SK-N-SH (cell line): ENCODE results near the gene MB21D2. TPM values are rescaled to one million over a fixed set of nuclear protein-coding genes. Genes with fewer than 3 reads are reported as not detected.

Source experiments
- CTCF ChIA-PET: fragments of 300-600, 350-600 bp; formaldehyde crosslinking; extraction: SDS; loops from one replicate; lab custom pipeline; 2021; lab: Yijun Ruan, JAX
- POLR2A ChIA-PET: fragments of 350-600 bp; sonication (Branson Sonifier 250); formaldehyde crosslinking; extraction: SDS; loops from one replicate; lab custom pipeline; 2020; ENCODE audit warnings: antibody characterized with exemption, inconsistent platforms; lab: Yijun Ruan, JAX
- DNase-seq: peaks from one replicate; pipeline ENCODE4 v3.0.0; 2012
- H2AFZ ChIP-seq: fragments of 200-600 bp; sonication (generic); 2 replicates; pipeline ENCODE4 v1.8.1; 2016; ENCODE audit warnings: antibody characterized with exemption, mild to moderate bottlenecking, low read depth
- H3F3A ChIP-seq: fragments of 200-600 bp; sonication (generic); replicated peaks from 2 replicates; pipeline ENCODE3; 2016; ENCODE audit warnings: antibody characterized with exemption, mild to moderate bottlenecking; ENCODE audit not compliant: insufficient read depth
- H3K27ac ChIP-seq, 2 experiments: fragments of 200-500 bp in 1 of 2; fragments of 200-600 bp in 1 of 2; sonication (Bioruptor generic) in 1 of 2; sonication (generic), shearing (Covaris generic) in 1 of 2; 2 replicates each; pipeline versions ENCODE4 v1.5.1 to v1.6.1; 2014 to 2016; ENCODE audit warnings: low read depth in 2 of 2, inconsistent platforms in 1 of 2, low read length in 1 of 2, mild to moderate bottlenecking in 1 of 2, mixed read lengths in 1 of 2
- H3K27me3 ChIP-seq: fragments of 200-600 bp; sonication (generic), shearing (Covaris generic); 2 replicates; pipeline ENCODE4 v1.6.1; 2016; ENCODE audit warnings: mixed run types; ENCODE audit not compliant: insufficient read depth
- H3K36me3 ChIP-seq, 2 experiments: fragments of 200-500 bp in 1 of 2; fragments of 200-600 bp in 1 of 2; sonication (Bioruptor generic) in 1 of 2; sonication (generic) in 1 of 2; replicated peaks in 1 of 2; 2 replicates each; pipeline versions ENCODE3 to v1.5.1; 2014 to 2016; ENCODE audit warnings: low read length in 1 of 2, mild to moderate bottlenecking in 1 of 2; ENCODE audit not compliant: insufficient read depth in 2 of 2, control insufficient read depth in 1 of 2
- H3K4me1 ChIP-seq, 2 experiments: fragments of 200-500 bp in 1 of 2; fragments of 200-600 bp in 1 of 2; sonication (Bioruptor generic) in 1 of 2; sonication (generic), shearing (Covaris generic) in 1 of 2; 2 replicates each; pipeline versions ENCODE4 v1.5.1 to v1.6.1; 2014 to 2016; ENCODE audit warnings: low read depth in 1 of 2, low read length in 1 of 2, mixed run types in 1 of 2; ENCODE audit not compliant: insufficient read depth in 2 of 2, control insufficient read depth in 1 of 2
- H3K4me2 ChIP-seq: fragments of 200-600 bp; sonication (generic), shearing (Covaris generic); 2 replicates; pipeline ENCODE4 v1.6.1; 2017; ENCODE audit warnings: mixed run types
- H3K4me3 ChIP-seq, 2 experiments: fragments of 200-500 bp in 1 of 2; fragments of 200-600 bp in 1 of 2; sonication (Bioruptor generic) in 1 of 2; sonication (generic), shearing (Covaris generic) in 1 of 2; 2 replicates each; pipeline versions ENCODE4 v1.5.1 to v1.8.1; 2014 to 2016; ENCODE audit warnings: low read depth in 2 of 2, inconsistent platforms in 1 of 2, low read length in 1 of 2, mild to moderate bottlenecking in 1 of 2, mixed read lengths in 1 of 2, moderate library complexity in 1 of 2
- H3K79me2 ChIP-seq: fragments of 200-600 bp; sonication (generic); 2 replicates; pipeline ENCODE4 v1.8.1; 2017; ENCODE audit warnings: mild to moderate bottlenecking; ENCODE audit not compliant: insufficient read depth
- H3K9ac ChIP-seq: fragments of 200-600 bp; sonication (generic); 2 replicates; pipeline ENCODE4 v1.6.1; 2017; ENCODE audit warnings: mixed run types
- H3K9me2 ChIP-seq: fragments of 200-600 bp; sonication (generic); 2 replicates; pipeline ENCODE4 v1.6.1; 2017; ENCODE audit warnings: mixed run types
- H3K9me3 ChIP-seq: fragments of 200-600 bp; sonication (generic); 2 replicates; pipeline ENCODE4 v1.6.1; 2017; ENCODE audit warnings: mixed run types, mild to moderate bottlenecking, moderate library complexity
- H4K20me1 ChIP-seq: fragments of 200-600 bp; sonication (generic); 2 replicates; pipeline ENCODE4 v1.6.1; 2017; ENCODE audit warnings: mild to moderate bottlenecking, mixed run types; ENCODE audit not compliant: insufficient read depth
- ELF1 ChIP-seq: IDR thresholded peaks from 2 replicates; pipeline ENCODE4 v1.4.0; 2012
- EP300 ChIP-seq, 2 experiments: IDR thresholded peaks; 2 replicates each; pipeline versions ENCODE4 v1.4.0 to v1.6.1; 2012; ENCODE audit warnings: borderline replicate concordance in 1 of 2, low read depth in 1 of 2, low read length in 1 of 2
- EZH2phosphoT487 ChIP-seq: fragments of 200-600 bp; sonication (generic); IDR thresholded peaks from 2 replicates; pipeline ENCODE4 v1.6.1; 2017; ENCODE audit warnings: low read depth, mixed run types, mild to moderate bottlenecking, antibody characterized with exemption, moderate library complexity, borderline replicate concordance
- FOSL2 ChIP-seq: IDR thresholded peaks from 2 replicates; pipeline ENCODE4 v1.4.0; 2012; ENCODE audit warnings: low read depth, mild to moderate bottlenecking, moderate library complexity, borderline replicate concordance
- FOXJ3 ChIP-seq: sonication (generic); formaldehyde crosslinking; IDR thresholded peaks from 2 replicates; pipeline ENCODE4 v1.5.1; 2020; ENCODE audit warnings: mild to moderate bottlenecking, missing genetic modification reagents
- FOXM1 ChIP-seq: IDR thresholded peaks from 2 replicates; pipeline ENCODE4 v1.4.0; 2012; ENCODE audit warnings: low read depth, mild to moderate bottlenecking
- GABPA ChIP-seq: IDR thresholded peaks from 2 replicates; pipeline ENCODE4 v1.4.0; 2012; ENCODE audit warnings: low read depth, mild to moderate bottlenecking
- GATA2 ChIP-seq: sonication (generic); formaldehyde crosslinking; IDR thresholded peaks from 2 replicates; pipeline ENCODE4 v1.5.0; 2020; ENCODE audit warnings: mild to moderate bottlenecking, missing genetic modification reagents
- JUND ChIP-seq: IDR thresholded peaks from 2 replicates; pipeline ENCODE4 v1.4.0; 2012
- MAX ChIP-seq: IDR thresholded peaks from 2 replicates; pipeline ENCODE4 v1.4.0; 2012; ENCODE audit warnings: low read depth
- MEF2A ChIP-seq: IDR thresholded peaks from 2 replicates; pipeline ENCODE4 v1.4.0; 2012; ENCODE audit warnings: low read depth, borderline replicate concordance
- NRF1 ChIP-seq: IDR thresholded peaks from 2 replicates; pipeline ENCODE4 v1.6.1; 2012; ENCODE audit warnings: low read depth, mild to moderate bottlenecking, low read length
- PBX3 ChIP-seq: IDR thresholded peaks from 2 replicates; pipeline ENCODE4; 2012
- RFX5 ChIP-seq: IDR thresholded peaks from 2 replicates; pipeline ENCODE4 v1.6.1; 2012; ENCODE audit warnings: mild to moderate bottlenecking, improper control_type of control experiment, low read length
- RXRA ChIP-seq: IDR thresholded peaks from 2 replicates; pipeline ENCODE4 v1.4.0; 2012; ENCODE audit warnings: low read depth, mild to moderate bottlenecking, borderline replicate concordance
- SMC3 ChIP-seq: IDR thresholded peaks from 2 replicates; pipeline ENCODE4 v1.6.1; 2012; ENCODE audit warnings: low read depth, low read length, improper control_type of control experiment
- TEAD4 ChIP-seq: IDR thresholded peaks from 2 replicates; pipeline ENCODE4 v1.4.0; 2012; ENCODE audit warnings: mild to moderate bottlenecking, borderline replicate concordance; ENCODE audit not compliant: insufficient read depth
- USF1 ChIP-seq: IDR thresholded peaks from 2 replicates; pipeline ENCODE4 v1.4.0; 2012; ENCODE audit warnings: low read depth, borderline replicate concordance
- YY1 ChIP-seq: IDR thresholded peaks from 2 replicates; pipeline ENCODE4 v1.4.0; 2012; ENCODE audit warnings: low read depth, mild to moderate bottlenecking
- WGBS: methylation state at CpG from one replicate; pipeline ENCODE4 v1.1.6; 2017; ENCODE audit warnings: low lambda C conversion rate; 5-methylcytosine and 5-hydroxymethylcytosine counted together
- polyA plus RNA-seq, 3 experiments: library from polyadenylated mRNA; depleted of rRNA; stranded (reverse); fragments of >200 nt; gene quantifications; 2 replicates each; pipeline ENCODE4 v1.2.3, GENCODE V29; 2012
- TF ChIP-seq, protein P1 (sequence below): IDR thresholded peaks from 2 replicates; pipeline ENCODE4 v1.6.1; 2012; ENCODE audit warnings: mild to moderate bottlenecking, low read depth, low read length, moderate library complexity
- TF ChIP-seq, protein P2 (sequence below): IDR thresholded peaks from 2 replicates; pipeline ENCODE4 v1.4.0; 2012; ENCODE audit warnings: low read depth, borderline replicate concordance

The MB21D2 gene
- polyA plus RNA-seq, 1 of the 3 experiments (the other 2 are of a cell fraction), result 12.7 TPM

DNA sequence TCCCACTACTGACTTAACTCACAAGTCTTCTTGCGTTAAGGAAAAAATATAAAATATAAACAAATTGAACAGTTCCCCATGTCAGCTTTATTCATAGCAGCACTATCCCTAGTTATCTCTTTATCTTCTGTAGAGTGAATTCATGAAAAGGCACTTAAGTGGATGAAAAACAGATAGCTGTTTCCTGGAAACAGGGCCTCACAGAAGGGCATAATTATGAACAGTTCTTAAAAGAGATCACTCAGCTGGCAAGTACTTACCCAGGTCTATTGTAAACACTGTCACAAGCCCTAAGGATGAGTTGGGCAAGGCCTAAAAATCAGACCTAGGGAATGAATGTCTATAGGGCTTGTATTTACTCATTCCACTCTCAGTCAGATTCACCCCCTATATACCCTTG, 10.7 kb downstream of the MB21D2 start (continued):
- TF ChIP-seq EP300 (IDR thresholded peaks at IDR 0.05; ENCODE audit: borderline replicate concordance in 1 of 2, low read depth in 1 of 2, low read length in 1 of 2) (peak; percentile 92 to 94), TEAD4 (peak; percentile 85; the same call in 1 of the 2 replicates), USF1 (no peak), ELF1 (peak; percentile 43; the same call in 1 of the 2 replicates), FOXJ3 (CRISPR knock-in tag) (no peak)

- no peak overlapping the region for H3K4me3 ChIP-seq
- ChIA-PET POLR2A (no interaction called here), CTCF (interaction anchor here (0.6 to 2.1 kb wide), 4 partner anchors 9 to 135 kb away, joined by 3 to 8 read pairs (median 4); partner anchors contain the start of gene MB21D2)
- H3F3A ChIP-seq, result peaks cover 35% of the 10 kb centered on the region
- peak overlapping the region; percentile 48 for H3K4me2 ChIP-seq
- no peak for DNase-seq
- H2AFZ ChIP-seq, result no peak overlapping the region
- H3K79me2 ChIP-seq, result peaks cover 88% of the 10 kb centered on the region
- H3K4me1 ChIP-seq, result peaks cover 17 to 37% of the 10 kb centered on the region in 2 experiments
- H3K27ac ChIP-seq, result peak overlapping the region; percentile 84 to 86; a peak in 3 of 4 replicates
- peaks cover 0 to 8% of the 10 kb centered on the region in 2 experiments for H3K36me3 ChIP-seq
- 53% methylated on average over 3 of the region's 3 CpGs for WGBS
- no peaks in the 10 kb centered on the region for H3K9me2 ChIP-seq
- H3K9me3 ChIP-seq, result no peaks in the 10 kb centered on the region
- H4K20me1 ChIP-seq, result no peaks in the 10 kb centered on the region
- H3K9ac ChIP-seq, result 0 out of 2 replicates have a peak overlapping the region, but pooled peaks have one; percentile 13
- H3K27me3 ChIP-seq, result no peaks in the 10 kb centered on the region
- TF ChIP-seq GABPA, result no peak
- TF ChIP-seq EZH2phosphoT487, result no peak
- peak; percentile 42; the same call in 1 of the 2 replicates for TF ChIP-seq RXRA
- TF ChIP-seq MEF2A, result peak; percentile 67; the same call in 1 of the 2 replicates
- no peak for TF ChIP-seq ELF1
- TF ChIP-seq, protein P1, sequence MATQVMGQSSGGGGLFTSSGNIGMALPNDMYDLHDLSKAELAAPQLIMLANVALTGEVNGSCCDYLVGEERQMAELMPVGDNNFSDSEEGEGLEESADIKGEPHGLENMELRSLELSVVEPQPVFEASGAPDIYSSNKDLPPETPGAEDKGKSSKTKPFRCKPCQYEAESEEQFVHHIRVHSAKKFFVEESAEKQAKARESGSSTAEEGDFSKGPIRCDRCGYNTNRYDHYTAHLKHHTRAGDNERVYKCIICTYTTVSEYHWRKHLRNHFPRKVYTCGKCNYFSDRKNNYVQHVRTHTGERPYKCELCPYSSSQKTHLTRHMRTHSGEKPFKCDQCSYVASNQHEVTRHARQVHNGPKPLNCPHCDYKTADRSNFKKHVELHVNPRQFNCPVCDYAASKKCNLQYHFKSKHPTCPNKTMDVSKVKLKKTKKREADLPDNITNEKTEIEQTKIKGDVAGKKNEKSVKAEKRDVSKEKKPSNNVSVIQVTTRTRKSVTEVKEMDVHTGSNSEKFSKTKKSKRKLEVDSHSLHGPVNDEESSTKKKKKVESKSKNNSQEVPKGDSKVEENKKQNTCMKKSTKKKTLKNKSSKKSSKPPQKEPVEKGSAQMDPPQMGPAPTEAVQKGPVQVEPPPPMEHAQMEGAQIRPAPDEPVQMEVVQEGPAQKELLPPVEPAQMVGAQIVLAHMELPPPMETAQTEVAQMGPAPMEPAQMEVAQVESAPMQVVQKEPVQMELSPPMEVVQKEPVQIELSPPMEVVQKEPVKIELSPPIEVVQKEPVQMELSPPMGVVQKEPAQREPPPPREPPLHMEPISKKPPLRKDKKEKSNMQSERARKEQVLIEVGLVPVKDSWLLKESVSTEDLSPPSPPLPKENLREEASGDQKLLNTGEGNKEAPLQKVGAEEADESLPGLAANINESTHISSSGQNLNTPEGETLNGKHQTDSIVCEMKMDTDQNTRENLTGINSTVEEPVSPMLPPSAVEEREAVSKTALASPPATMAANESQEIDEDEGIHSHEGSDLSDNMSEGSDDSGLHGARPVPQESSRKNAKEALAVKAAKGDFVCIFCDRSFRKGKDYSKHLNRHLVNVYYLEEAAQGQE, result no peak
- TF ChIP-seq NRF1, result no peak
- TF ChIP-seq FOSL2, result no peak
- TF ChIP-seq USF1, result peak; percentile 38; the same call in 1 of the 2 replicates
- no peak for TF ChIP-seq YY1
- no peak for TF ChIP-seq SMC3
- TF ChIP-seq, protein P2, sequence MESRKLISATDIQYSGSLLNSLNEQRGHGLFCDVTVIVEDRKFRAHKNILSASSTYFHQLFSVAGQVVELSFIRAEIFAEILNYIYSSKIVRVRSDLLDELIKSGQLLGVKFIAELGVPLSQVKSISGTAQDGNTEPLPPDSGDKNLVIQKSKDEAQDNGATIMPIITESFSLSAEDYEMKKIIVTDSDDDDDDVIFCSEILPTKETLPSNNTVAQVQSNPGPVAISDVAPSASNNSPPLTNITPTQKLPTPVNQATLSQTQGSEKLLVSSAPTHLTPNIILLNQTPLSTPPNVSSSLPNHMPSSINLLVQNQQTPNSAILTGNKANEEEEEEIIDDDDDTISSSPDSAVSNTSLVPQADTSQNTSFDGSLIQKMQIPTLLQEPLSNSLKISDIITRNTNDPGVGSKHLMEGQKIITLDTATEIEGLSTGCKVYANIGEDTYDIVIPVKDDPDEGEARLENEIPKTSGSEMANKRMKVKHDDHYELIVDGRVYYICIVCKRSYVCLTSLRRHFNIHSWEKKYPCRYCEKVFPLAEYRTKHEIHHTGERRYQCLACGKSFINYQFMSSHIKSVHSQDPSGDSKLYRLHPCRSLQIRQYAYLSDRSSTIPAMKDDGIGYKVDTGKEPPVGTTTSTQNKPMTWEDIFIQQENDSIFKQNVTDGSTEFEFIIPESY, result no peak
- peak; percentile 86 for TF ChIP-seq PBX3
- TF ChIP-seq RFX5, result no peak
- TF ChIP-seq JUND, result peak; percentile 67
- peak; percentile 34; the same call in 1 of the 2 replicates for TF ChIP-seq MAX
- no peak; the same call in 1 of the 2 replicates for TF ChIP-seq GATA2 (CRISPR knock-in tag)
- 0 out of 2 replicates have a peak, but pooled peaks have one; percentile 38 for TF ChIP-seq TEAD4
- no peak for TF ChIP-seq FOXJ3 (CRISPR knock-in tag)
- peak; percentile 62; the same call in 1 of the 2 replicates for TF ChIP-seq FOXM1
Measured at GRCh38 chr3:192905980-192906678, 11.5 kb downstream of the MB21D2 start.
